Lung microvascular endothelial cell (primary cell): ENCODE data around the gene CTPS1. TPM values are rescaled to one million over a fixed set of nuclear protein-coding genes. Genes with fewer than 3 reads are reported as not detected.

ENCODE experiments used
- total RNA-seq: library from RNA; depleted of rRNA; stranded (reverse); fragments of >200 nt; gene quantifications from 2 replicates; pipeline ENCODE4 v1.2.1, GENCODE V29; 2014

CTPS1 gene
- total RNA-seq, 1 donor from 2014 or later = 16.5 TPM

Other genes starting within 250 kb of the CTPS1 start
- gene KCNQ4, start 195.9 kb upstream of the CTPS1 start, total RNA-seq = not detected in 2 replicates
- 3.9 and 4.4 TPM in 2 replicates for gene CITED4, start 117.3 kb upstream of the CTPS1 start, total RNA-seq
- under 0.01 and 0.20 TPM in 2 replicates for gene SLFNL1, start 42.0 kb downstream of the CTPS1 start, total RNA-seq